Measurements from ENCODE around the gene DGCR2. TPM values are rescaled to one million over a fixed set of nuclear protein-coding genes. Genes with fewer than 3 reads are reported as not detected.
"Not testable (repeated sequence)": the region's sequence is repeated elsewhere in the genome, so short reads cannot be mapped to it uniquely, and the experiment has no call there.

Gene DGCR2
- total RNA-seq, 1 donor from 2014 or later: 50.0 TPM

- FAIRE-seq (no peak), DNase-seq (ENCODE audit: low read depth) (no peak)
- Histone ChIP-seq H3K27me3 (ENCODE audit: control insufficient read depth, insufficient read depth, low read length) (no peaks in the 10 kb centered on the region), H3K36me3 (ENCODE audit: control insufficient read depth, insufficient read depth, low read length) (peaks cover 16% of the 10 kb centered on the region), H3K4me3 (ENCODE audit: low read depth, low read length) (no peak overlapping the region)
- TF ChIP-seq CTCF (IDR thresholded peaks at IDR 0.05; ENCODE audit: insufficient read depth, low read length, severe bottlenecking): no peak
These were observed 70.7 kb downstream of the DGCR2 start for GRCh38 chr22:19051381-19052072.

GRCh38 chr22:19050847-19051246, 71.4 kb downstream of the DGCR2 start:
- not testable (repeated sequence) for H3K4me3 ChIP-seq (ENCODE audit: low read depth, low read length); DNase-seq (ENCODE audit: low read depth); H3K27me3 ChIP-seq (ENCODE audit: control insufficient read depth, insufficient read depth, low read length); FAIRE-seq
- peaks cover 18% of the 10 kb centered on the region for H3K36me3 ChIP-seq (ENCODE audit: control insufficient read depth, insufficient read depth, low read length)

GRCh38 chr22:19050117-19050516, 72.1 kb downstream of the DGCR2 start:
- H3K36me3 ChIP-seq (ENCODE audit: control insufficient read depth, insufficient read depth, low read length): peaks cover 19% of the 10 kb centered on the region
- no peaks in the 10 kb centered on the region for H3K27me3 ChIP-seq (ENCODE audit: control insufficient read depth, insufficient read depth, low read length)
- no peak for TF ChIP-seq CTCF (IDR thresholded peaks at IDR 0.05; ENCODE audit: insufficient read depth, low read length, severe bottlenecking)

GRCh38 chr22:19048531-19048930, 73.7 kb downstream of the DGCR2 start:
- Histone ChIP-seq H3K4me3 (ENCODE audit: low read depth, low read length) (no peak overlapping the region), H3K27me3 (ENCODE audit: control insufficient read depth, insufficient read depth, low read length) (no peaks in the 10 kb centered on the region), H3K36me3 (ENCODE audit: control insufficient read depth, insufficient read depth, low read length) (peaks cover 24% of the 10 kb centered on the region)
- DNase-seq (ENCODE audit: low read depth) (no peak), FAIRE-seq (no peak)
- no peak for TF ChIP-seq CTCF (IDR thresholded peaks at IDR 0.05; ENCODE audit: insufficient read depth, low read length, severe bottlenecking)

More at GRCh38 chr22:19050117-19050516, 72.1 kb downstream of the DGCR2 start:
- DNase-seq (ENCODE audit: low read depth) (no peak), FAIRE-seq (no peak)
- no peak overlapping the region for H3K4me3 ChIP-seq (ENCODE audit: low read depth, low read length)

- H3K36me3 ChIP-seq (ENCODE audit: control insufficient read depth, insufficient read depth, low read length): peaks cover 28% of the 10 kb centered on the region
These were observed 74.2 kb downstream of the DGCR2 start for GRCh38 chr22:19047993-19048392.

More at GRCh38 chr22:19047993-19048392, 74.2 kb downstream of the DGCR2 start:
- DNase-seq (ENCODE audit: low read depth): no peak
- FAIRE-seq: no peak
- no peak overlapping the region for H3K4me3 ChIP-seq (ENCODE audit: low read depth, low read length)
- TF ChIP-seq CTCF (IDR thresholded peaks at IDR 0.05; ENCODE audit: insufficient read depth, low read length, severe bottlenecking): no peak
- no peaks in the 10 kb centered on the region for H3K27me3 ChIP-seq (ENCODE audit: control insufficient read depth, insufficient read depth, low read length)

Measured in bronchial epithelial cell (primary cell).